ENCODE results near the gene NME4.

The NME4 gene

GRCh38 chr16:441447-441846, 44.4 kb downstream of the NME4 start:
- TF ChIP-seq CTCF (IDR thresholded peaks at IDR 0.05; ENCODE audit: low read depth, low read length), result no peak
- no peak for DNase-seq (ENCODE audit: extremely low read depth, low read depth)

GRCh38 chr16:442976-443375, 46.0 kb downstream of the NME4 start:
- no peak for TF ChIP-seq CTCF (IDR thresholded peaks at IDR 0.05; ENCODE audit: low read depth, low read length)
- peak; percentile 19 for DNase-seq (ENCODE audit: extremely low read depth, low read depth)

- no peak for TF ChIP-seq CTCF (IDR thresholded peaks at IDR 0.05; ENCODE audit: low read depth, low read length)
- DNase-seq (ENCODE audit: extremely low read depth, low read depth), result no peak
These were observed 47.0 kb downstream of the NME4 start for GRCh38 chr16:444027-444426.

GRCh38 chr16:445566-445965, 48.6 kb downstream of the NME4 start:
- TF ChIP-seq CTCF (IDR thresholded peaks at IDR 0.05; ENCODE audit: low read depth, low read length), result no peak
- DNase-seq (ENCODE audit: extremely low read depth, low read depth), result no peak

All from AG09319 (cell line).